ENCODE data around the gene TEX28. TPM values are rescaled to one million over a fixed set of nuclear protein-coding genes. Genes with fewer than 3 reads are reported as not detected.
"Not testable (repeated sequence)": the region's sequence is repeated elsewhere in the genome, so short reads cannot be mapped to it uniquely, and the experiment has no call there.

TEX28 gene
- total RNA-seq, 1 donor from 2014 or later, result not detected

GRCh38 chrX:154305541-154306205 is 10.7 kb upstream of the TEX28 start:
- intact Hi-C loops (cut with micrococcal nuclease), result no loop called here
- Mint-ChIP-seq H3K4me1 (peaks cover 44% of the 10 kb centered on the region), H3K36me3 (ENCODE audit: low read depth) (no peaks in the 10 kb centered on the region), H3K4me3 (peak overlapping the region; percentile 64), H3K9me3 (no peaks in the 10 kb centered on the region), H3K27ac (peak overlapping the region; percentile 63), H3K27me3 (no peaks in the 10 kb centered on the region)
- no peak for ATAC-seq (ENCODE audit: low read depth)
- ChIA-PET CTCF (interaction anchor here (1.2 kb wide), 1 partner anchor 21 kb away, joined by 3 read pairs; no protein-coding TSS in a partner anchor), POLR2A (interaction anchor here (0.6 to 1.1 kb wide), 2 partner anchors 65 to 224 kb away, joined by 3 read pairs; no protein-coding TSS in a partner anchor)
- DNase-seq, result no peak
- TF ChIP-seq CTCF (IDR thresholded peaks at IDR 0.05), result no peak

GRCh38 chrX:154304846-154305245 is 9.9 kb upstream of the TEX28 start:
- peaks cover 45% of the 10 kb centered on the region for H3K4me1 Mint-ChIP-seq
- ATAC-seq (ENCODE audit: low read depth) (no peak), DNase-seq (no peak)
- no peak for TF ChIP-seq CTCF (IDR thresholded peaks at IDR 0.05)
- H3K36me3 Mint-ChIP-seq (ENCODE audit: low read depth), result no peaks in the 10 kb centered on the region
- H3K27ac Mint-ChIP-seq, result no peak overlapping the region
- no peaks in the 10 kb centered on the region for H3K27me3 Mint-ChIP-seq
- POLR2A ChIA-PET, result interaction anchor here (0.6 to 1.1 kb wide), 2 partner anchors 66 to 223 kb away, joined by 3 read pairs; no protein-coding TSS in a partner anchor
- CTCF ChIA-PET, result interaction anchor here (1.2 kb wide), 1 partner anchor 168 kb away, joined by 4 read pairs; no protein-coding TSS in a partner anchor
- H3K4me3 Mint-ChIP-seq, result no peak overlapping the region
- no peaks in the 10 kb centered on the region for H3K9me3 Mint-ChIP-seq
- intact Hi-C loops (cut with micrococcal nuclease), result no loop called here

GRCh38 chrX:154303476-154303875 is 8.6 kb upstream of the TEX28 start:
- no peak for TF ChIP-seq CTCF (IDR thresholded peaks at IDR 0.05)
- POLR2A ChIA-PET, result no interaction called here
- CTCF ChIA-PET, result no interaction called here

GRCh38 chrX:154302998-154303397 is 8.1 kb upstream of the TEX28 start:
- H3K9me3 Mint-ChIP-seq; intact Hi-C loops (cut with micrococcal nuclease); POLR2A ChIA-PET; H3K36me3 Mint-ChIP-seq (ENCODE audit: low read depth); H3K27me3 Mint-ChIP-seq; DNase-seq; H3K27ac Mint-ChIP-seq; CTCF ChIA-PET; ATAC-seq (ENCODE audit: low read depth); H3K4me3 Mint-ChIP-seq: not testable (repeated sequence)
- peaks cover 46% of the 10 kb centered on the region for H3K4me1 Mint-ChIP-seq

More at GRCh38 chrX:154303476-154303875, 8.6 kb upstream of the TEX28 start:
- DNase-seq, result no peak
- H3K4me3 Mint-ChIP-seq, result no peak overlapping the region
- H3K27ac Mint-ChIP-seq, result no peak overlapping the region
- intact Hi-C loops (cut with micrococcal nuclease), result no loop called here
- ATAC-seq (ENCODE audit: low read depth), result no peak
- peaks cover 46% of the 10 kb centered on the region for H3K4me1 Mint-ChIP-seq
- H3K9me3 Mint-ChIP-seq, result no peaks in the 10 kb centered on the region
- no peaks in the 10 kb centered on the region for H3K27me3 Mint-ChIP-seq
- H3K36me3 Mint-ChIP-seq (ENCODE audit: low read depth), result no peaks in the 10 kb centered on the region

GRCh38 chrX:154300816-154301215 is 5.9 kb upstream of the TEX28 start:
- H3K36me3 Mint-ChIP-seq (ENCODE audit: low read depth), result no peaks in the 10 kb centered on the region
- ChIA-PET POLR2A (no interaction called here), CTCF (interaction anchor here (1.7 kb wide), 1 partner anchor 8 kb away, joined by 4 read pairs; no protein-coding TSS in a partner anchor)
- H3K4me3 Mint-ChIP-seq, result no peak overlapping the region
- intact Hi-C loops (cut with micrococcal nuclease), result no loop called here
- DNase-seq (no peak), ATAC-seq (ENCODE audit: low read depth) (no peak)
- peaks cover 37% of the 10 kb centered on the region for H3K4me1 Mint-ChIP-seq
- H3K27ac Mint-ChIP-seq, result no peak overlapping the region
- TF ChIP-seq CTCF (IDR thresholded peaks at IDR 0.05), result no peak
- no peaks in the 10 kb centered on the region for H3K27me3 Mint-ChIP-seq
- no peaks in the 10 kb centered on the region for H3K9me3 Mint-ChIP-seq
